Activated gamma-delta T cell (primary cell): ENCODE results near the gene HNRNPA1.
"Not testable (repeated sequence)": the region's sequence is repeated elsewhere in the genome, so short reads cannot be mapped to it uniquely, and the experiment has no call there.

Source experiments
- DNase-seq: peaks from one replicate; lab custom pipeline; 2025; lab: John Stamatoyannopoulos, UW
- total RNA-seq, 2 donors: gene quantifications; one replicate each; lab custom pipeline; 2026; lab: John Stamatoyannopoulos, UW

HNRNPA1 gene
- total RNA-seq: 498 to 553 reads per million in 2 donors

- peak; percentile 23 for DNase-seq
Observed at GRCh38 chr12:54280468-54281260, at the start of gene HNRNPA1. Gene HNRNPA1 (plus strand): TSS chr12:54280726. CDS start chr12:54280808, 82 bp downstream.

- not testable (repeated sequence) for DNase-seq
Observed at GRCh38 chr12:54231269-54231668, 49.3 kb upstream of the HNRNPA1 start.

- no peak for DNase-seq
Observed at GRCh38 chr12:54232790-54233189, 47.7 kb upstream of the HNRNPA1 start.

- DNase-seq: no peak
Observed at GRCh38 chr12:54238531-54238930, 42.0 kb upstream of the HNRNPA1 start.

- DNase-seq: no peak
Observed at GRCh38 chr12:54239620-54240019, 40.9 kb upstream of the HNRNPA1 start.

- no peak for DNase-seq
Observed at GRCh38 chr12:54240129-54240528, 40.4 kb upstream of the HNRNPA1 start.

- DNase-seq: no peak
Observed at GRCh38 chr12:54240971-54241588, 39.4 kb upstream of the HNRNPA1 start.

GRCh38 chr12:54246011-54246641 lies 34.4 kb upstream of the HNRNPA1 start:
- DNase-seq: no peak

- no peak for DNase-seq
Observed at GRCh38 chr12:54249489-54249888, 31.0 kb upstream of the HNRNPA1 start.

GRCh38 chr12:54251667-54252284 lies 28.8 kb upstream of the HNRNPA1 start:
- DNase-seq: no peak

GRCh38 chr12:54253240-54253639 lies 27.3 kb upstream of the HNRNPA1 start:
- no peak for DNase-seq

- no peak for DNase-seq
Observed at GRCh38 chr12:54257332-54257731, 23.2 kb upstream of the HNRNPA1 start.

- no peak for DNase-seq
Observed at GRCh38 chr12:54258201-54258681, 22.3 kb upstream of the HNRNPA1 start.

- DNase-seq: no peak
Observed at GRCh38 chr12:54259194-54260011, 21.1 kb upstream of the HNRNPA1 start.

GRCh38 chr12:54261815-54262402 lies 18.6 kb upstream of the HNRNPA1 start:
- DNase-seq: no peak

- no peak for DNase-seq
Observed at GRCh38 chr12:54262403-54262925, 18.1 kb upstream of the HNRNPA1 start.

GRCh38 chr12:54265364-54265812 lies 15.1 kb upstream of the HNRNPA1 start:
- DNase-seq: no peak

- no peak for DNase-seq
Observed at GRCh38 chr12:54266852-54267251, 13.7 kb upstream of the HNRNPA1 start.

- DNase-seq: no peak
Observed at GRCh38 chr12:54270345-54270744, 10.2 kb upstream of the HNRNPA1 start.

GRCh38 chr12:54272214-54272613 lies 8.3 kb upstream of the HNRNPA1 start:
- no peak for DNase-seq

GRCh38 chr12:54273981-54274380 lies 6.5 kb upstream of the HNRNPA1 start:
- no peak for DNase-seq
